Measurements from ENCODE around the gene TAF6.
A peak's percentile ranks its signal among the peaks of the same experiment; 100 is the strongest.

The TAF6 gene

DNA sequence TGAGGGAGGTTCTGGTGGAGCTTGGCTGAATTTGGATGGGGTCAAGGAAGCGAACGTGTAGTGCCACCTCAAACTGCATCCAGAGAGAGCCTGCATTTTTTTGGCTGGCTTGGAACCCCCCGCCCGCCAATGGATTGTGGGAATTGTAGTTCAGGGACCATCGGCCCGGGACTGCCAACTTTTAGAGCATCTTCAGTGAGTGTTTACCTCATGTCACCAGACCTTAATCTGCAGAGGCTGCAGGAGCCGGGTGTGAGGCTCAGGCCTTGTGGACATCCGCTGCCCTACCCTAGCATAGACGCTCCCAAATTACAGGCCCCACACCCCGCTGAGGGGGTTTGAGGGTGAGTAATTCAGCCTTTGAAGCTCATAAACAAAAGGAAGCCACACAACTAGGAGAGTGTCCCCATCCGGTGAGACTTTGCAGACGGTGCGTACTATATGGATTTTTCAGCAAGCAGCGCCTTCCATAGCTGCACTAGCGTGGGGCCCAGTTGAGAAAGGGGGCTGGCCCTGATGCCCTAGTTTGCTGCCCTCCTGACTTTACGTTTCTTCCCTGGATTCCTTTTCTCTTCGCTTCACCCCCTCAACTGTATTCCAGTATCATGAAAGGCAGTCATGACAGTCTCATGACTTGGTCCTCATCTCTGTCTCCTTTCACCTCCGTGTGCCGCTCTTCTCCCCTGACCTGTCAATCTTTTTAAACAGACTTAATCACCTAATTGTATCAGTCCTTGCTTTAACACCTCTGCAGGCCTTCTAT, 993 bp upstream of the TAF6 start:
- DNase-seq: no peak

DNA sequence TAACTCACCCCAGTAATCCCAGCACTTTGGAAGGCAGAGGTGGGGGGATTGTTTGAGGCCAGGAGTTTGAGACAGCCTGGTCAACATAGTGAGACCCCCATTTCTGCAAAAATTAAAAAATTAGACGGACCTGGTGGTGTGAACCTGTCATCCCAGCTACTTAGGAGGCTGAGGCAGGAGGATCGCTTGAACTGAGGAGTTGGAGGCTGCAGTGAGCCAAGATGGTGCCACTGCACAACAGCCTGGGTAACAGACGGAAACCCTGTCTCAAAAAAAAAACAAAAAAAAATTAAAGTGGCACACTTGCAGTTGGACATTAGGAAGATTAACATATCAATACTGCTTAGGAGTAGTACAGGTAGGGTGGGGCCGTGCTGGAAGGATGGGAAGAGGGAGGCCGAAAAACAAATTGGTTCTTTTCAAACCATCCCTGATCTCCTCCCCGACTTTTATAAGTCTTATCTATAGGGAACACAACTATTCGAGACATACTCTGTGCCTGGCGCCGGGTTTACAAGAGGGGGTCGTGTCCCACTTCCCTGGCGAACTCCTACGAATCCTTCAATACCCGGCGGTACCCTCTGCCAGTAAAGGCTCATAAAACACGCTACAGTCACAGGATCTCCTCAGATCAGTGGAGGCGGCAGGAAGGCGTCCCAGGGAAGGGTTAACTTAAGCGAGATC, 628 bp downstream of the TAF6 start:
- no peak for DNase-seq

DNA sequence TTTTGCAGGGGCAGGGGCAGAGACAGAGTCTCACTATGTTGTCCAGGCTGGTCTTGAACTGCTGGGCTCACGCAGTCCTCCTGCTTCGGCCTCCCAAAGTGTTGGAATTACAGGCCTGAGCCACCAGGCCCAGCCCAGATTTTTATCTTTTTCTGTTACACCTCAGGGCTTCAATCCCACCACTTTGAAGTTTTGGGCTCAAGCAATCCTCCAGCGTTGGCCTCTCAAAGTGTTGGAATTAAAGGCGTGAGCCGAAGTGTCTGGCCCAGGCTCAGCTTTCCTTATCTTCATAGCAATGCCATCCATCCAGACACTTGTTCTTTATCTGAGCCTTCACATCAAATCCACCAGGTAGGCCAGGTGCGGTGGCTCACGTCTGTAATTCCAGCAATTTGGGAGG, 4.1 kb downstream of the TAF6 start:
- DNase-seq: no peak

DNA sequence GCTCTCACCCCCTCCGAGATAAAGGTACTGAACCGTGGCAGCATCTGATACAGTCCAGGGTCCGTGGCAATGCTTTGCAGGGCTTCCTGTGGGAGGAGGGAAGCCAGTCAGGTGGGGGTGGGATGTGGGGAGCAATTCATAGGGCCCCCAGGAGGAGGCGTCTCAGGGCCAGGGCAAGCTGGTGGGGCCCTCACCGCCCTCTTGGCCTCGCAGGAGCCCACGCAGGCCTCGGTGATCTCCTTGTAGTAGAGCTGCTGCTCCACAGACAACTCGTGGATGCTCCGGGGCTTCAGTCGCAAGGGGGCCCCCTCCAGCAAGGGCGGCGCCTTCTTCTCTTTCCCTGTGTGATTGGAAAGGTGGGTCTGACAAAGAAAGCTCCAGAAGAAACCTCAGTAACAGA, 7.2 kb downstream of the TAF6 start:
- no peak for DNase-seq

DNA sequence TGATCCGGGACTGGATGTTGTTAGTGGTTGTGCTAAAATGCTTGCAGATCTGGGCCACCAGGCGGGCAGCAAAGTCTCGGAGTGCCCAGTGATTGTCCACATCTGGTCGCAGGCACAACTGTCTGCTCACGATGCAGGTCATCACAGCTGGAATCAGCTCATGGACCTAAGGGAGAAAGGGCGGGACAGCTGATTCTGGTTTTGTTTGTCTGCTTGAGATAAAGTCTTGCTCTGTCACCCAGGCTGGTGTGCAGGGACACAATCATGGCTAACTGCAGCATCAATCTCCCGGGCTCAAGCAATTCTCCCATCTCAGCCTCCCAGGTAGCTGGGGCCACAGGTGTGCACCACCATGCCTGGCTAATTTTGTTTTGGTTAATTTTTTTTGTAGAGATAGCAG, 8.0 kb downstream of the TAF6 start:
- DNase-seq: no peak

DNA sequence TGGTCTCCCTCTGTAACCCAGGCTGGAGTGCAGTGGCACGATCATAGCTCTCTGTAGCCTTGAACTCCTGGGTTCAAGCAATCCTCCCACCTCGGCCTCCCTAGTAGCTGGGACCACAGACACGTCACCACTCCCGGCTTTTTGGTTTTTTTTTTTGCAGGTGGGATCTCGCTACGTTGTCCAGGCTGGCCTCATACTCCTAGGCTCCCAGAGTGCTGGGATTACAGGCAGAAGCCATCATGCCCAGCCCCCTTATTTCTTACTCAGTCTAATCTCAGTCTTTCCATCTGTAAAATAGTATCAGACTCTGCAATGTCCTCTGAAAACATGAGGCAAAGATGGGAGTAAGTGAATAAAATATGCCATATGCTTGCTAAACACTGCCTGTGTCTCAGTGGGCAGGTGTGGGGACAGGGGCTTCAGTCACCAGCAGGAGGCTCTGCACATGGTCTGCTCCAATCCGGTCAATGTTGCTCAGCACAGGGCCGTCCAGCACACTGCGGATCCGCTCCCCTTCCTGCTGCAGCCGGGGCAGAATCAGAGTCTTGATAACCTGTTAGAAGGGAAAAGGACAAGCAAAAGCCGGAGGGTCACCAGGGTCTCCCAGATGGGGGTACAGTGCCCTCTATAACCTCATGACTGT, 9.5 kb downstream of the TAF6 start:
- no peak for DNase-seq

DNA sequence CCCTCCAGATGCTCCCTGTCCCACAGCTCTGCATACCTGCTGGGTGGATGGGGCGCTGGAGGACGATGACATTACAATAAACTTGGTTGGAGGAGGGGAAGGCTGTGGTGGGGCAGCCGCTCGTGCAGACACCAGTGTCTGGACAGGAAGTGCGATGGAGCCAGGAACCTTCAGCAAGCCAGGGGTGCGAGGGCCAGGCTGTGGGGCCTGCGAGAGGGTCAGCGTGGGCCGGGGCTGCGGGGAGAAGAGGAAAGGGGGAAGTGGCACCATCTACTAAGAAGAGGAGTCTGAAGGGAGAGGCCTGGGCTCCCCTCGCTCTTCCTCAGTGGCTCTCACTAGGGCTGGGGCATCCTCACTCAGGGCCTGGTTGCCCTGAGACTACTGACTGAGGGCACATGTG, 11.3 kb downstream of the TAF6 start:
- no peak for DNase-seq

DNA sequence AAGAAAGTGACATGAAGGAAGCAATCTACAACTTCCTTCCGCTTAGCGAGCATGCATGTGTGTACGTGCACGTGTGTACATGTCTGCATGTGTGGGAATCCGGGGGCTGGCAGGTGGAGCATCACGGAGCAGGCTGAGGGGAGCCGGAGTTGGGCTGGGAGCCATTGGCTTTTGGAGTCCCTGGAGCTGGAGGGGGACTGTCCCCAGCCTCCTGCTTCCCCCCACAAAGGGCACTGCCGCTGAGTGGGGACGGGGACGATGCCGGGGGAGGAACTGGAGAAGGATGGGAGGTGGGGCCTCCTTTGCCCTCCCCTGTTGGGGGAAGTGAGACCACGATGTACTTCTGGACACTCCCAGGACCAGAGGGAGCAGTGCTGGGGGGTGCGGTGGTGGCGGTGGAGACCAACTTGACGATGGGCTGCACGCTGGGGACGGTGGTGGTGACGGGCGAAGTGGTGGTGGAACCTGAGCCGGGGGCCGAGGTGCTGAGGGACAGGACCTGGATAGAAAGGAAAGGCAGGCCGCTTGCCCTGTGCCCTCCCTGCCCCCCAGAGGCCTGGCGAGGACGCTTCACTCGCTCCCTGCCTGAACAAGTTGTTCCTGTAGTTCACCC, 11.9 kb downstream of the TAF6 start:
- DNase-seq: no peak

DNA sequence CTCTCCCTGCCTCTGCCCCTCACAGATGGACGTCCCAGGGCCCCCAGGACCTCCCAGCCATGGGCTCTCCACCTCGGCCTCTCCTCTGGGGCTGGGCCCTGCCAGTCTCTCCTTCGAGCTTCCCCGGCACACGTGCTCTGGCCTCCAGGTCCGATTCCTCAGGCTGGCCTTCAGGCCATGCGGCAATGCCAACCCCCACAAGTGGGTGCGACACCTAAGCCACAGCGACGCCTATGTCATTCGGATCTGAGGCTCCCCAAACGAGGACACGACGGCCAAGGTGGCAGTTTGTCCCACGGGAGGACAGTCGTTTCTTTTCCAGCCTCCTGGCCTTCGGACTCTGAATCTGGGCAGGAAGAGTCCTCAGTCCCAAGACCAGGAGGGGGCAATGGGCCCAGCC, 12.5 kb downstream of the TAF6 start:
- DNase-seq: no peak

DNA sequence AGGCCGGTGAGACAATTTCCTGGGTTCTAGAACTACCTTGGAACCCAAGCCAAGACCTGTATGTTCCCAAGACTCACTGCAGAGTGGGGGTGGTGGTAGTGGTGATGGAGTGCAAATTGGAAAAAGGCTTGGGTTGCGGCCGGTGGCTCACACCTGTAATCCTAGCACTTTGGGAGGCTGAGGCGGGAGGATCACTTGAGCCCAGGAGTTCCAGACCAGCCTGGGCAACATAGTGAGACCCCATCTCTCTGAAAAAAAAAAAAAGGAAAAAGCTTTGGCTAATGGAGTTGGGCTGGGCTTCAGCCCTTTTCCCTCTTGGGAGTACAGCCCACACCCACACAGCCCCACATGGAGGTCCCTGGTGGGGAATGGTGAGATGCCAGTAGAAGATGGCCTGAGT, 13.6 kb downstream of the TAF6 start:
- no peak for DNase-seq

DNA sequence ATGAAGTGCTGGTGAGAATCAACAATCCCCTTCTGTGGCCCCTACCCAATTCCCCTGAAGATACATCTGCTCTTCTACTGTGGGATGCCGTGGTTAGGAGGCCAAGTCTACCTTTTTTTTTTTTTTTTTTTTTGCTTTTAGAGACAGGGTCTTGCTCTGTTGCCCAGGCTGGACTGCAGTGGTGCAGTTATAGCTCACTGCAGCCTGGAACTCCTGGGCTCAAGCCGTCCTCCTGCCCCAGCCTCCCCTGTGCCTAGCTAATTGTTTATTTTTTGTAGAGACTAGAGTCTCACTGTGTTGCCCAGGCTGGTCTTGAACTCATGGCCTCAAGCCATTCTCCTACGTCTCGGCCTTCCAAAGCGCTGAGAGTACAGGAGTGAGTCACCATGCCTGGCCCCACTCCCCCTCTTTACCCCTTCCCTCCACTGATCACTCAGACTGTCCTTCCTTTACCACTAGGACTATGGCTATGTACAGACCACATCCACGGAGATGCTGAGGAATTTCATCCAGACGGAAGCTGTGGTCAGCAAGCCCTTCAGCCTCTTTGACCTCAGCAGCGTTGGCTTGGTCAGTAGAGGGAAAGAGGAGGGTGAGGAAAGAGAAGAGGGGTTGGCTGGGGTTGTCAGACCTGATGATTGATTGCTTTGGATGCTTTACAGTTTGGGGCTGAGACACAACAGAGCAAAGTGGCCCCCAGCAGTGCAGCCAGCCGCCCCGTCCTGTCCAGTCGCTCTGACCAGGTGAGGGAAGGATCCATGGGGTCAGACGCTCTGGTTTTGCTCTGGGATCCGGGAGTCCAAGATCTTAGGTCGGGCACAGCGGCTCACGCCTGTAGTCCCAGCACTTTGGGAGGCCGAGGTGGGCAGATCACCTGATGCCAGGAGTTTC, 16.0 kb downstream of the TAF6 start:
- DNase-seq: no peak

DNA sequence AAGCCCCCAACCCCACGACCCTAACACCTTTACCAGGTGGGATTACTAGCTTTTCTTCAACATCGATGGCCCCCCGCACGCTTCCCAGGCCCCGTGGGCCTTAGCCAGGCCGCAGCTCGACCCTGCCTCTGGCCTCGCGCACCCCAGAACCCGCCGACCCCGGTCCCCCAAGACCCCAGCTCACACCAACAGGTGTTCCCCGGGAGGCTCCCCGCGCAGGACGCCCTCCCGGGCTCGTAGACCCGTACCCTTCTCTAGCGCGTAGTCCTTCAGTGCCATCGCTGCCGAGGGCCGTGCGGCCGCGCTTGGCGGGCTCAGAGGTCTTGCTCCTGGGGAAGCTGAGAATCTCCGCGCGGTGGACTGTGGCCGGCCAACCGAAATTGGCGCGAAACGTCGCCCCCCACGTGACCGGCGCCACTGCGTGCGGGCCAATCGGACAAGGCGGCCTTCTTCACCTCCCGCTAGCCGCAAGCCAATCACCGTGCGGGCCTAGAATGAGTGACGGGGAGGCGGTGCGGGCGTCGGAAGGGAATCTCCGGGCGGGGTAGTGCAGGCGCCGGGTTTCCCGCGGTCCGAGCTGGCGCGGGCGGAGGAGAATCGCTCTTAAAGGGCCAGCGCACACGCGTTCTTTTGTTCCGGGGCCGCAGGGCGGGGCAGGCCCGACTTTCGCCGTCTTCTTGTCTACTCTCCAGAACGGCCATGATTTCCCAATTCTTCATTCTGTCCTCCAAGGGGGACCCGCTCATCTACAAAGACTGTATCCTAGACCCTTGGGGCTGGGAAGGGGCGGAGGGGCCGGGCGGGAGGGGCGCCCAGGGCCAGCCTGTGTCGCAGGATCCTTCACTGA, 17.9 kb downstream of the TAF6 start, which contains the start of the genes AP4M1 and MCM7:
AP4M1 (plus strand) TSS at position 628 of the 847 bp plus-strand sequence; CDS start at position 700, 72 bp downstream.
MCM7 (minus strand) TSS at position 382 of the 847 bp plus-strand sequence; CDS start at position 279, 103 bp downstream.
- peak; percentile 94 to 99 for DNase-seq

DNA sequence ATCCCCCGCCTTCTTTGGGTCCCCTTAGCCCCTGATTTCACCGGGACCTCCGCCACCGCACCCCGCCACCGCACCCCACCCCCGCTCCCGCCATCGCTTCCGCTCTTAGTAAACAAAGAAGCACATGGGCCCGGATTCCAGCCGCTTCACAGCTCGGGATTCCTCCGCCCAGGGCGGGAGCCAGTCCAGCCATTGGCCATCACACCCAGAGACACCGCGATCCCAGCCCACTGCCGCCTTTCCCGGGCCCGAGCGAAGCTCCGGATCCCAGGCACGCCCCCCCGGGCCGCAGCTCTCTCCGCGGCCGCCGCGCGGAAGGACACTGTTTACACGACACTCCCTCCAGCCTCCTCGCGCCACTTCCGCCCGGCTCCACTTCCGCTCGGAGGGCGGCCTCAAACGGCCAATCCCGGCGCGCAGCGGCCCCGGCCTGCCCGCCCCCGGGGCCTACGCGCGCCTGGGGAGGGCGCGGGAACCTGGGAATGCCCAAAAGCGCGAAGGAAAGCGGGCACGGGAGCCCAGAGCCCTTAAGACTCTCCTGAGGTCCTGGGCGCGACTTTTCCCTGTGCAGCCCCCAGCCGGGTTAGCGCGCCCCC, 18.6 kb downstream of the TAF6 start:
- peak; percentile 81 to 88 for DNase-seq

DNA sequence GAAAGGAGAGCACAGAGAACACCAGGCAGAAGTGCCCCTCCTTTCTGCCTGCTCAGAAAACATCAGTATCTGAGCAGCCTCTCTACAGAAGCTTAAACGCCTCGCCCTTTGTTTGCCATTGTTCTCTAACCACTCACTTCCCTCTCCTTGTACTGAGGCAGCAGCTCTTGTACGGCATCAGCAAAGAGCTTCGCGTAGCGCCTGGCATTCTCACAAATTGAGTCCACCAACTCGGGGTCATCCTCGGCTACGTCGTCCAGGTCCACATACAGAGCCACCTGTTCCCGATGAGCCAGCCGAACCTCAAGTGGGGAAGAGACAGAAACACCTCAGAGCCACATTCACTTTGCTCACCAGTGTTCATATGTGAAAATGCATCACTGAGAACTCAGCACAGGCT, 19.7 kb downstream of the TAF6 start:
- no peak for DNase-seq

DNA sequence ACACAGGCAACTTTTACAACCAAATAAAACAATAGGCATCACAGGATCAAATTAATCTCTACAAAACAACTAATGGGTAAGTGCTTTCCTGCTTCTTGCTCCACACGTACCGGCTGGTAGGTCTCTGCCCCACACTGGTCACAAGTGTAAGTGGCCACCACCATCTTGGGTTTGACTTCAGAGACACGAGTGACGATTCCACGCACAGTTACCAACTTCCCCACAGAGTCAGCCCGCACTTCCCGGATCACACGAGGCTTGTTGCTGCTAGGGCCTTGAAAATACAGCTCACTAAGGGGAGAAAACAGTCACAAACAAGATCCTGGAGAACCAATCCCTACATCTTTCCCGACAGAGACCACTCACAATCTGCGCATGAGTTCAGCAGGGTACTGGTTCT, 20.2 kb downstream of the TAF6 start:
- DNase-seq: no peak

DNA sequence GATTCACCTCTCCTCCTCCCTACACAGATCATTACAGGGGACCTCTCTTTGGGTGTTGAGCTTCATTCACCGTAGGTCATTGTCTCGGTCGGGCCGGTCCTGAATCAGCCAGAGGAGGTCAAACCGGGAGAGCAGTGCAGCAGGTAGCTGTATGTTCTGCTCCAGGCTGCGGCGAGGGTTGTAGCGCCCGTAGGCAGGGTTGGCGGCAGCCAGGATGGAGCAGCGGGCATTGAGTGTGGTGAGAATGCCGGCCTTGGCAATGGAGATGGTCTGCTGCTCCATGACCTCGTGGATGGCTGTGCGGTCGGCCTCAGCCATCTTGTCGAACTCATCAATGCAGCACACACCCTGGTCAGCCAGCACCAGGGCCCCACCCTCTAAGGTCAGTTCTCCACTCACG, 23.5 kb downstream of the TAF6 start:
- DNase-seq: no peak

DNA sequence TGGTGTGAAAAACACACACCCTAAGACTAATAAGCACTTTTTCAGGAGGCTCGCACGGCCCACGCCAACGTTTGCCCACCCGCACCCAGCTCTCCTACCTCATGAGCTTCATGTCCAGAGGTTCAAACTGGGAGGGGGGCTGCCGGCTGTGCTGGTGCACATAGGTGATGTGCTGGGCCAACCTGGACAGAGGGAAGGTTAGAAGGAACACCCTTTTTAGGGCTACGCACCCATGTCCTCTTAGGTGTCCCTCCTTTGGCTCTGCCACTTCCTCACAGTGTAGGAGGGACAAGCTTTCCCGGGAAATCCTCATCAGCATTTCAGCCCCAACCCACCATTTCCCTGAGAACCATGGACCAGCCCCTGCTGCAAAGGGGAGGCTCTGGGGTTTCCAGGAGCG, 23.9 kb downstream of the TAF6 start:
- DNase-seq: no peak

DNA sequence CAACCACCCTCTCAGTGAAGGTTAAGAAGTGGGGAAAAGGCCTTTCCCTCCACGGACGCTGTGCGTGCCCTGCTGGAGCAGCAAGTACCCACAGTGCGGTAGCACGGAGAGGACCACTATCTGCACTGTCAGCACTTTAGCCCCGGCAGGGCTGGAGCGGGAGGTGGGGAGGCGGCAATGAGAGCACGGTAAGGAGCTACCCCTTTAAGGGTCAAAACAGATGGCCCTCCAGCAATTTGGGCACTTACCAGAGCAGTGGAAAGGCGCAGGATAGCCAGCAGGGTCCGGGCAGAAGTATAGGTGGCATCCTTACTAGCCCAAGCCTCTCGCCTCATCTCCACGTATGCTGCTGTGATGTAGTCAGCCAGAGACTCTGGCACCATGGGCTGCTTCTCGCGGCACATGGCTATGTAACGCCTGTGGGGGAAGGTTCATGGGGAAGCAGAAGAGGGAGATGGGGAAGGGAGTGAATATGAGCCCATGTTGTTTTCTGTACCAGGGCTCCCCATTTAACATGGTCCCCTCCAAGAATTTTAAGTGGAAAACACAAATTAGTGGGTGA, 25.2 kb downstream of the TAF6 start:
- no peak for DNase-seq

DNA sequence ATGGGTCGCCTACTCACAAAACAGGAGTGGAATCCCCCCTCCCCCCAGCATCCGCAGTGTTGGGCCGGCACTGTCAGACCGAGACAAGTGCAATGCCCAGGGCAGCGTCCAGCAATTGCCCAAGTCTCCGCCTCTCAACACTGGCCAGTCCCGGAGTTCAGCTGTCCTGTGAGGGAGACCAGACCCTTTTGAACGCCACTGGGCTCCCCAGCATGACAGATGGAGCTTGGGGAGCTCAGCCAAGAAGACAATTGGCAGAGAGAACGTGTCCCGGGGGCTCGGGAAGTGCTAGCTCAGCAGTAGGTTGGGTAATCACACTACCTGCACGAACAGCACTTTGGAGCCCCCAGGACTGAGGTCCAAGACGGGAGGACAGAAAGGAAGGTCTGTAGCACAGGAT, 25.7 kb downstream of the TAF6 start:
- no peak for DNase-seq

DNA sequence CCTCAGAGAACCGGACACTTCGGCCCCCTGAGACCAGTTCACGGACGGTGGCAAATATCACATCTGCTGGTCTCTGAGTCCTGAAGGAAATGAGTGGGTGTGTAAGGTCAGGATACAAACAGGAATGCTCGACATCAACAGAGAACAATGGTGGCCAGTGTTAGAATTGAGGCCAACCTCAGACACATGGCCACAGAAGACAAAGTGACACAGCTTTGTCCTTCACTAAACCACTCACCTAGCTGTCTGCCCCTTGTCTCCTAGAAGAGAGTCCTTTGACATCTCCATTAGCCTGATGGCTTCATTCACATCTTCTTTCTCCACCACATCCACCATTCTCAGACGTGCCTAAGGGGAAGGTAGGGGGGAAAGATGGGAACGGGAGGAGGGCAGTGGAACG, 26.1 kb downstream of the TAF6 start:
- DNase-seq: no peak

Measured in NCI-H187 (cell line).